Vagina (tissue), 2 donors: ENCODE results near the gene FRMD4A.

ENCODE experiments used
- CTCF ChIP-seq, 3 experiments: fragments of 450-650 bp in 2 of 3; fragments of 200-600 bp in 1 of 3; sonication (generic) in 1 of 3; IDR thresholded peaks; one replicate each; pipeline ENCODE4 v1.5.1; 2017 to 2019; ENCODE audit warnings: antibody characterized with exemption in 3 of 3, mild to moderate bottlenecking in 2 of 3, moderate library complexity in 2 of 3
- POLR2A ChIP-seq, 2 donors: fragments of 450-650 bp; IDR thresholded peaks; one replicate each; pipeline ENCODE4 v1.6.1; 2017; ENCODE audit warnings: antibody characterized with exemption in 2 of 2, mild to moderate bottlenecking in 2 of 2, moderate library complexity in 2 of 2
- POLR2AphosphoS5 ChIP-seq, 2 donors: sonication (generic); formaldehyde crosslinking; IDR thresholded peaks; one replicate each; pipeline ENCODE4 v1.9.0; 2017; ENCODE audit warnings: antibody characterized with exemption in 2 of 2, mild to moderate bottlenecking in 2 of 2, low read depth in 1 of 2; ENCODE audit not compliant: insufficient read depth in 1 of 2

GRCh38 chr10:13907570-13907969 lies 423.2 kb downstream of the FRMD4A start:
- no peak for TF ChIP-seq CTCF (IDR thresholded peaks at IDR 0.05)
- TF ChIP-seq POLR2A (IDR thresholded peaks at IDR 0.05) = no peak
- TF ChIP-seq POLR2AphosphoS5 (IDR thresholded peaks at IDR 0.05; ENCODE audit: insufficient read depth in 1 of 2, low read depth in 1 of 2) = no peak
